Activated T-cell treated with anti-CD3 and anti-CD28 coated beads, Interleukin-2, amount 50 U/mL, for 4 hours (primary cell): Measurements from ENCODE around the gene GTF3C6. TPM values are rescaled to one million over a fixed set of nuclear protein-coding genes. Genes with fewer than 3 reads are reported as not detected.
A peak's percentile ranks its signal among the peaks of the same experiment; 100 is the strongest.
"Not testable (repeated sequence)": the region's sequence is repeated elsewhere in the genome, so short reads cannot be mapped to it uniquely, and the experiment has no call there.

Source experiments
- ATAC-seq, 2 donors: fragments of 200-7000 bp; cut with Tn5 transposase; one replicate each; pipeline ENCODE4 v1.10.0; 2021
- DNase-seq: peaks from one replicate; pipeline ENCODE4 v3.0.0-alpha.2; 2020
- H3K27me3 Mint-ChIP-seq: one replicate; pipeline ENCODE4 v1.8.0; 2021; ENCODE audit warnings: low read depth, mixed read lengths
- H3K36me3 Mint-ChIP-seq: one replicate; pipeline ENCODE4 v1.8.0; 2022; ENCODE audit warnings: mixed read lengths; ENCODE audit not compliant: insufficient read depth
- H3K4me1 Mint-ChIP-seq: one replicate; pipeline ENCODE4 v1.8.0; 2021; ENCODE audit warnings: low read depth, mixed read lengths
- H3K4me3 Mint-ChIP-seq: one replicate; pipeline ENCODE4 v1.8.0; 2021; ENCODE audit warnings: mild to moderate bottlenecking, moderate library complexity, mixed read lengths
- H3K9me3 Mint-ChIP-seq: one replicate; pipeline ENCODE4 v1.8.0; 2021; ENCODE audit warnings: mixed read lengths
- total RNA-seq, 3 donors: library from RNA; stranded (reverse); gene quantifications; one replicate each; pipeline ENCODE4 v1.2.1, GENCODE V29; 2021

Gene GTF3C6
- total RNA-seq, 3 donors from 2014 or later, result 147 to 160 (median 151) TPM

DNA sequence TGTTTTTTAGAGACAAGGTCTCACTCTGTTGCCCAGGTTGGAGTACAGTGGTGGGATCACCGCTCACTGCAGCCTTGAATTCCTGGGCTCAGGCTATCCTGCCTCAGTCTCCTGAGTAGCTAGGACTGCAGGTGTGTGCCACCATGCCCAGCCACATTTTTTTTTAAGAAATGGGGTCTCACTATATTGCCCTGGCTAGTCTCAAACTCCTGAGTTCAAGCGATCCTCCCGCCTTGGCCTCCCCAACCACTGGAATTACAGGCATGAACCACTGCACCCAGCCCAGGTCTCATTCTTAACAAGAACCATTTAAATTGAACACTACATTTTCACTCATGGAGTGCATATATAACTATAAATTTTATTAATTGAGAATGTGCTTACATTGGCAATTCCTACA is 43.8 kb downstream of the GTF3C6 start:
- no peak for ATAC-seq
- Mint-ChIP-seq H3K4me1 (no peaks in the 10 kb centered on the region), H3K27me3 (no peaks in the 10 kb centered on the region), H3K36me3 (peaks cover 26% of the 10 kb centered on the region), H3K4me3 (no peak overlapping the region), H3K9me3 (no peaks in the 10 kb centered on the region)
- no peak for DNase-seq

DNA sequence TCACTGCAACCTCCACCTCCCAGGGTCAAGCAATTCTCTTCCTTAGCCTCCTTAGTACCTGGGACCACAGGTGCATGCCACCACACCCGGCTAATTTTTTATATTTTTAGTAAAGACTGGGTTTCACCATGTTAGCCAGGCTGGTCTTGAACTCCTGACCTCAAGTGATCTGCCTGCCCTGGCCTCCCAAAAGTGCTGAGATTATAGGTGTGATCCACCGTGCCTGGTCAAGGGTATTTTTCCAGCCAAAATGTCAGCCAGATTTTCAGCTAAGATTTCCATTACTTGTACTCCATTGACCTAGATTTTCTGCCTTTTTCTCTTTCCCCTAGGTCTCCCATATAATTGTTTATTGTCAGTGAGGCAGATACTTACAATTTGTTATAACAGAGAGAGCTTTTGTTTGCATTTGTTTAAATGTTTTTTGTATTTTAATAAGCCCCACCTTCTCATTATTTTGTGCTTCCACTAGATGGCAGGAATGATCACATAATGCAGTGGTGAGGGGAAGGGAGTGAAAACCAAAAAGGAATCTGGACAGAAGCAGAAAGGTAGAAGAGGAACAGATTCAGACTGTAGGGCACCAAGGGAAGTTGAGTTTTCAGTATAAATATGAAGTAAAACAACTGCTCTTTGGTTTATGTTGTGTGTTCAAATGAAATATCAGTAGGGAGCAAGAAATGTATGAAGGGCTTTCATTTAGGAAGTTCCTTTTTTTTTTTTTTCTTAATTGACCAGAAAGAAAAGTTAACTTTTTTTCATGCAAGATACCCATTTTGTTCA is 53.0 kb downstream of the GTF3C6 start:
- DNase-seq, result no peak
- ATAC-seq, result peak in 1 of 2 donors; percentile 53
- H3K27me3 Mint-ChIP-seq, result no peaks in the 10 kb centered on the region
- peaks cover 4% of the 10 kb centered on the region for H3K4me1 Mint-ChIP-seq
- no peaks in the 10 kb centered on the region for H3K9me3 Mint-ChIP-seq
- no peak overlapping the region for H3K4me3 Mint-ChIP-seq
- peaks cover 28% of the 10 kb centered on the region for H3K36me3 Mint-ChIP-seq

DNA sequence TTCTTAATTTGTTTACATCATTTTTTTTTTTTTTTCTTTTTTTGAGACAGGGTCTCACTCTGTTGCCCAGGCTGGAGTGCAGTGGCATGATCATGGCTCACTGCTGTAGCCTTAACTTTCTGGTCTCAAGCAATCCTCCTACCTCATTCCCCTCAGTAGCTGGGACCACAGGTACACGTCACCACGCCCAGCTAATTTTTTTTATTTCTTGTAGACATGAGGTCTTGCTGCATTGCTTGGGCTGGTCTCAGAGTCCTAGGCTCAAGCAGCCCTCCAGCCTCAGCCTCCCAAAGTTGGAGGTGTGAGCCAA is 53.6 kb downstream of the GTF3C6 start:
- H3K4me1 Mint-ChIP-seq, result peaks cover 4% of the 10 kb centered on the region
- DNase-seq, result no peak
- ATAC-seq, result no peak
- H3K27me3 Mint-ChIP-seq, result no peaks in the 10 kb centered on the region
- no peak overlapping the region for H3K4me3 Mint-ChIP-seq
- H3K36me3 Mint-ChIP-seq, result peaks cover 28% of the 10 kb centered on the region
- no peaks in the 10 kb centered on the region for H3K9me3 Mint-ChIP-seq

DNA sequence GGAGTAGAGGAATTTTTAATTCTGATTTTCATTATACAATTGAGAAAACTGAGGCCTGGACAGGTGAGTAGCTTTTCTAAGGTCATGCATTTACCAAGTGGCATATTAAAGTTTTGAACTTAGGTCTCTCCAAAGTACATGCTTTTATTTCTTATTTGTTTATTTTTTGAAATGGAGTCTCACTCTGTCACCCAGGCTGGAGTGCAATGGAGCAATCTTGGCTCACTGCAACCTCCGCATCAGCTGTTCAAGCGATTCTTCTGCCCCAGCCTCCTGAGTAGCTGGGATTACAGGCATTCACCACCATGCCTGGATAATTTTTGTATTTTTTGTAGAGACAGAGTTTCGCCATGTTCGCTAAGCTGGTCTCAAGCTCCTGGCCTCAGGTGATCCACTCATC is 54.0 kb downstream of the GTF3C6 start:
- ATAC-seq, H3K9me3 Mint-ChIP-seq, H3K4me3 Mint-ChIP-seq, DNase-seq, H3K4me1 Mint-ChIP-seq, H3K27me3 Mint-ChIP-seq: not testable (repeated sequence)
- peaks cover 28% of the 10 kb centered on the region for H3K36me3 Mint-ChIP-seq

DNA sequence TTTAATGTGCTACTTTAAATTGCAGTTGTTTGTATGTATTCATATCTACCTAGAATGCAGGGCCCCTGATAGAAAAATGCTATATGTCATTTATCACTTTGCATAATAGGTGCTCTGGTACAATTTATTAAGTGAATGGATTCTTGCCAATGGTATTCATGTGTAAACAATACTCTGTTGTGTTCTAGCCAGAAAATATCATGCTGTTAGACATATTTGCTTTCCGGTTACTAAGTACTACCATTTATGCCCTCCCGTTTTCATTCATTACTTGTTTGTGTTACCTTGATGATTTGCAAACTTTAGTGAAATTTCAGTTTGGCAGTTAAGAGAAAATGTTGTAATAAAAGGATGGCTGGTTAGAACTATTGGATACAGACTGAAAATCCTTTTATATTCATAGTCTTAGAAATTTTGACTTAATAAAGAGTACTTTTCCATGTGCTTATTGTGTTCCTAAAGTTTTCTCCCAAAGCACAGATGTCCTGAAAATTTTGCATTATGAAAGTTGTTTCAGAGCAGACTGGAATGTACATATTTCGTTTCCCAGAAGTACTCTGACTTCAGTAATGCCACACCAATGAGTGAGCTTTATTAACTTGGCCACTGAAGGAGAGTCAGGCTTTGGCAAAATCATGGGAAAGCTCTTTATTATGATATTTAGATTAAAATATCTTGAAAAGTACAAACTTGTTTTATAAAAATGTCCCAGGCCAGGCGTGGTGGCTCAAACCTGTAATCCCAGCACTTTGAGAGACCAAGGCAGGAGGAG is 54.8 kb downstream of the GTF3C6 start:
- Mint-ChIP-seq H3K9me3 (no peaks in the 10 kb centered on the region), H3K4me3 (no peak overlapping the region), H3K4me1 (peaks cover 4% of the 10 kb centered on the region), H3K36me3 (peaks cover 27% of the 10 kb centered on the region), H3K27me3 (no peaks in the 10 kb centered on the region)
- no peak for ATAC-seq
- DNase-seq, result no peak

DNA sequence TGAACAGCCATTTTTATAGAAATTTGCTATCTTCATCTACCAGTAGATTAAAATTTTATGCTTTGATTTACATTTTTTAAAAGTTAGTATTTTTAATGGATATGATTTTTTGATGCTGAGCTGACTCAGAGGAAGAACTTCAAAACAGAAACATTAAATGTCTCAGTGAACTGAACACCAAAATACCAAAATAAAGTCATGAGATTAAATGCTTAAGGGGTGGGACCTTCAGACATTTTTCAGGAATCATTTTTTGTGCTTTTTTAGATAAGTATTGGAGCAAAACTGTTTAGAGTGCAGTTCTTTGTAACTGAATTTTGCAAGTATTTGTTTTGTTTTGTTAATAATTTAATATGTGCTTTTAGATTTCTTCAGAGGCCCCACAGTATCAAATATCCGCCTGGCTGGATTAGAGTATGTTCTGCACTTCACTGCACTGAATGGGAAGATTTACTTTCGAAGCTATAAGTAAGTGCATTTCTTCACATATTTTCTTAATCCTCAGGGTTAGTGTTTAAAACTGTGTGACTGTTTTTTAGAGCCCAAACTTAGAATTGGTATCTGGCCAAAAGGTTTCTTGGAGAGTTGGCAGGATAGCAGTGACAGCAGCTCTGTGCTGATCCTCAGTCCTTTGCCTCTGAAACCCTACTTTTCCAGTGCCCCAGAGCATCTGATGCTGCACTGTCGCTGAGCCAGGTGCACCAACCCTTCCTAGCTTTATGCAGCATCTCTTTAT is 57.1 kb downstream of the GTF3C6 start:
- Mint-ChIP-seq H3K4me1 (peaks cover 4% of the 10 kb centered on the region), H3K27me3 (no peaks in the 10 kb centered on the region), H3K36me3 (peaks cover 29% of the 10 kb centered on the region), H3K9me3 (no peaks in the 10 kb centered on the region), H3K4me3 (no peak overlapping the region)
- no peak for ATAC-seq
- DNase-seq, result no peak

DNA sequence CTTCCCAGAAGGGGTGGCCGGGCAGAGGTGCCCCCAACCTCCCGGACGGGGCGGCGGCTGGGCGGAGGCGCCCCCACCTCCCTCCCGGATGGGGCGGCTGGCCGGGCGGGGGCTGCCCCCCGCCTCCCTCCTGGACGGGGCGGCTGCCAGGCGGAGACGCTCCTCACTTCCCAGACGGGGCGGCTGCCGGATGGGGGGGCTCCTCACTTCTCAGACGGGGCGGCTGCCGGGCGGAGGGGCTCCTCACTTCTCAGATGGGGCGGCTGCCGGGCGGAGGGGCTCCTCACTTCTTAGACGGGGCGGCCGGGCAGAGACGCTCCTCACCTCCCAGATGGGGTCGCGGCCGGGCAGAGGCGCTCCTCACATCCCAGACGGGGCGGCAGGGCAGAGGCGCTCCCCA is 58.7 kb downstream of the GTF3C6 start:
- H3K27me3 Mint-ChIP-seq, H3K9me3 Mint-ChIP-seq, DNase-seq, H3K4me1 Mint-ChIP-seq, H3K4me3 Mint-ChIP-seq, ATAC-seq: not testable (repeated sequence)
- H3K36me3 Mint-ChIP-seq, result peaks cover 23% of the 10 kb centered on the region

Other genes with a start within 250 kb of the GTF3C6 start
- gene CDK19, start 143.2 kb upstream of the GTF3C6 start, total RNA-seq, result 1 to 10 TPM; 2.8 to 3.8 (median 3.7) TPM
- gene AMD1, start 83.9 kb upstream of the GTF3C6 start, total RNA-seq, result 100 to 1,000 TPM; 131 to 142 (median 141) TPM
- gene RPF2, start 23.3 kb downstream of the GTF3C6 start, total RNA-seq, result 100 to 1,000 TPM; 103 to 111 (median 108) TPM
- gene SLC16A10, start 128.8 kb downstream of the GTF3C6 start, total RNA-seq, result 1 to 10 TPM; 4.1 to 6.0 (median 5.8) TPM